Activated naive CD4-positive, alpha-beta T cell (primary cell): Measurements from ENCODE around the gene C2CD4B.

Source experiments
- DNase-seq, 4 experiments: peaks; one replicate each; lab custom pipeline; 2025; lab: John Stamatoyannopoulos, UW

Gene C2CD4B

DNA sequence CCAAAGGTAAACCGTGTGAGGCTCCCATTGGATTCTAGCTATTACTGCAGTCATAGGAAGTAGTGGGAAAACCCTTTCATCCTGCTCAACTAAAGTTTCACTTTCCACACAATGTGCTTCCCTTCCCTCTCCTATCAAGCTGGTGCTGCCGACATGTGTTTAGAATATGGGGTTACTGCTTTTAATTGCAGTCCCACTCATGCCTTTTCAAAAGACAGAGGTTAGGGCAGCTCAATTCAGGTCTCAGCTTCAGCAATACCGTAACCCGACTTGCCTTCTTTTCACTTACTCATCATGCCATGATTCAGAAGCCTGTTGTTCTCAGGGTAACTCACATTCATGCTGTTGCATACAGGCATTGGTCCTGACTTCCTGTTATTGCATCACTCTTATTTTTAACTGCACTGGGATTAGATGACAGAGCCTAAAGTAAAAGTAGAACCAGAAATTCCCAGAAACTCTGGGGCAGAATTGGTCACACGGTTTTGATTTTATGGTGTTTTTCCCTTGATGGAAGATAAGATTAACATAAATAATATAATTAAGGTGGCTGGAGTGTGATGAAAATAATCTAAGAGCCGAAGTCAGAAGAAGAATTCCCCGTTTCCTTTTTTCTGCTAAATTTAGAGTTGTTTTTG, 45.7 kb downstream of the C2CD4B start:
- no peak for DNase-seq

- DNase-seq = no peak
Observed at GRCh38 chr15:62118520-62119226, 46.4 kb downstream of the C2CD4B start.

DNA sequence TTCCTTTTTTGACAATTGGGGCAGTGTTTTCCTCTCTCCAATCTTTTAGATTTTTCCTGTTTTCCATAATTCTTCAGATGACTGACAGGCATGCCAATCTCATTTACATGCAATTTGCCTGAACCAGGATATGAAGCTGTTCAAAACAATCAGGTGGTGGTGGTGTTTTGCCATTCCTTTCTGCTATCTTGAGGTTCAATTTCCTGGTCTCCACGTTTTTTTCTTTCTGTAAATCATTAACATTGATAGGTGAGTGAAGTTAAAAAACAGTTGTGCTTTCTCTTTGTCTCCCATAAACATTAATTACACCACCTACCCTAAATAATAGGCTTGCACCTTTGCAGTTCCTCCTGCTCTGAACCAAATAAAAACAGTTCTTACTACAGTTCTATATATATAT, 49.2 kb downstream of the C2CD4B start:
- no peak for DNase-seq
